Measurements from ENCODE around the gene FLNC. TPM values are rescaled to one million over a fixed set of nuclear protein-coding genes. Genes with fewer than 3 reads are reported as not detected.

The FLNC gene
- total and polyA plus RNA-seq, 9 of the 15 experiments (the other 6 are each of a cell fraction or from before 2014, with no cell fraction given), result 0.90 to 155 (median 28.8) TPM

GRCh38 chr7:128831178-128831993 is 1.2 kb downstream of the FLNC start:
- no peaks in the 10 kb centered on the region for H3K9me3 ChIP-seq (replicated peaks; ENCODE audit: control insufficient read depth, insufficient read depth, low read depth, low read length)
- intact Hi-C loops (cut with micrococcal nuclease) (no loop called here), in situ Hi-C loops (cut with MboI) (no loop called here)
- peak; percentile 91 for FAIRE-seq
- 0 out of 2 replicates have a peak, but pooled peaks cover 4% of the 10 kb centered on the region for H4K20me1 ChIP-seq (replicated peaks; ENCODE audit: control insufficient read depth, insufficient read depth, low read length)
- 1% methylated on average over 31 of the region's 33 CpGs for WGBS (ENCODE audit: insufficient coverage, low coverage, missing lambda C conversion rate)
- peak overlapping the region; percentile 66 for H3K4me3 ChIP-seq
- H3K4me2 ChIP-seq (ENCODE audit: insufficient read depth, low read length), result peak overlapping the region; percentile 97
- DNase-seq (ENCODE audit: extremely low read depth in 1 of 4, low spot score in 3 of 4), result peak; percentile 90 to 95 (median 92)
- H3K27ac ChIP-seq (ENCODE audit: extremely low read depth, low read depth, low read length), result peak overlapping the region; percentile 90
- ChIA-PET CTCF (ENCODE audit: low intra/inter-chr PET ratio) (no interaction called here), POLR2A (interaction anchor here (0.6 to 4.3 kb wide), 19 partner anchors 9 to 1121 kb away, joined by 3 to 39 read pairs (median 5); partner anchors contain the start of gene CALU)
- H3K9me1 ChIP-seq (ENCODE audit: control insufficient read depth, insufficient read depth, low read length), result no peaks in the 10 kb centered on the region
- H3K9ac ChIP-seq (ENCODE audit: insufficient read depth in 1 of 2, low read depth in 2 of 2, low read length in 2 of 2), result peak overlapping the region; percentile 91 to 95
- H2AFZ ChIP-seq (ENCODE audit: low read depth, low read length), result peak overlapping the region; percentile 10
- H3K27me3 ChIP-seq (ENCODE audit: control insufficient read depth in 2 of 2, insufficient read depth in 2 of 2, low read length in 2 of 2), result no peaks in the 10 kb centered on the region
- peaks cover 50% of the 10 kb centered on the region for H3K79me2 ChIP-seq (ENCODE audit: control insufficient read depth, insufficient read depth, low read length)
- BruUV-seq (replicated peaks), result TSS peak; percentile 79
- ATAC-seq, result peak; percentile 64
- peaks cover 36% of the 10 kb centered on the region; the same call in 2 of the 3 replicates for H3K36me3 ChIP-seq (ENCODE audit: control insufficient read depth, insufficient read depth, low read length)
- H3K4me1 ChIP-seq (replicated peaks in 1 of 2; ENCODE audit: control insufficient read depth in 2 of 2, insufficient read depth in 2 of 2, low read length in 2 of 2), result peaks cover 46 to 75% of the 10 kb centered on the region in 2 experiments
- TF ChIP-seq PML (IDR thresholded peaks at IDR 0.05; ENCODE audit: low read length), result peak; percentile 84; the same call in 1 of the 2 replicates
- peak; percentile 5; the same call in 1 of the 2 replicates for TF ChIP-seq TCF3 (CRISPR knock-in tag; IDR thresholded peaks at IDR 0.05)
- TF ChIP-seq ILF3 (IDR thresholded peaks at IDR 0.05; ENCODE audit: borderline replicate concordance), result no peak
- 0 out of 2 replicates have a peak, but pooled peaks have one; percentile 15 for TF ChIP-seq ZNF41 (CRISPR knock-in tag; conservative IDR thresholded peaks at IDR 0.05)
- peak; percentile 67 for TF ChIP-seq CCNT2 (IDR thresholded peaks at IDR 0.05; ENCODE audit: borderline replicate concordance, extremely low read depth, insufficient read length, low read depth, low read length)
- TF ChIP-seq ZBTB17 (CRISPR knock-in tag; IDR thresholded peaks at IDR 0.05), result peak; percentile 65; the same call in 1 of the 2 replicates
- peak; percentile 50; the same call in 1 of the 2 replicates for TF ChIP-seq NCOR1 (IDR thresholded peaks at IDR 0.05)
- TF ChIP-seq MGA (IDR thresholded peaks at IDR 0.05), result peak; percentile 94
